Right atrium auricular region (tissue), 2 donors: ENCODE data around the gene CFHR2. TPM values are rescaled to one million over a fixed set of nuclear protein-coding genes. Genes with fewer than 3 reads are reported as not detected.

ENCODE experiments used
- DNase-seq: peaks from one replicate; pipeline ENCODE4 v3.0.0-alpha.2; 2019; ENCODE audit warnings: low spot score
- H3K27ac ChIP-seq, 2 donors: fragments of 200-600 bp; sonication (generic); 1 replicate in 1 of 2; 2 replicates in 1 of 2; pipeline ENCODE4 v1.5.1; 2016 to 2019
- H3K27me3 ChIP-seq, 2 donors: fragments of 200-600 bp; sonication (generic); one replicate each; pipeline versions ENCODE4 v1.5.1 to v1.6.0; 2017 to 2019
- H3K36me3 ChIP-seq: fragments of 200-600 bp; sonication (generic); one replicate; pipeline ENCODE4 v1.5.1; 2016
- H3K4me1 ChIP-seq, 2 donors: fragments of 200-600 bp; sonication (generic); one replicate each; pipeline versions ENCODE4 v1.5.1 to v1.6.0; 2017 to 2019
- H3K4me3 ChIP-seq, 2 donors: fragments of 200-600 bp; sonication (generic); 1 replicate in 1 of 2; 2 replicates in 1 of 2; pipeline ENCODE4 v1.5.1; 2017 to 2019; ENCODE audit warnings: mild to moderate bottlenecking in 1 of 2, moderate library complexity in 1 of 2
- H3K9me3 ChIP-seq, 2 donors: fragments of 200-600 bp; sonication (generic); one replicate each; pipeline ENCODE4 v1.5.1; 2019
- total RNA-seq, 2 donors: library from RNA; depleted of rRNA; stranded (reverse); fragments of >200 nt; gene quantifications; one replicate each; pipeline ENCODE4 v1.1.0, GENCODE V29; 2016
- TF ChIP-seq, protein P1 (sequence below), 2 donors: fragments of 200-600 bp; sonication (generic); IDR thresholded peaks; one replicate each; pipeline ENCODE4 v1.5.1; 2019; ENCODE audit warnings: antibody characterized with exemption in 2 of 2

The CFHR2 gene
- total RNA-seq, 2 donors from 2014 or later, result not detected

- Histone ChIP-seq H3K4me1 (no peaks in the 10 kb centered on the region), H3K27ac (no peak overlapping the region), H3K27me3 (no peaks in the 10 kb centered on the region), H3K9me3 (no peaks in the 10 kb centered on the region), H3K36me3 (no peaks in the 10 kb centered on the region), H3K4me3 (no peak overlapping the region)
- TF ChIP-seq, protein P1, sequence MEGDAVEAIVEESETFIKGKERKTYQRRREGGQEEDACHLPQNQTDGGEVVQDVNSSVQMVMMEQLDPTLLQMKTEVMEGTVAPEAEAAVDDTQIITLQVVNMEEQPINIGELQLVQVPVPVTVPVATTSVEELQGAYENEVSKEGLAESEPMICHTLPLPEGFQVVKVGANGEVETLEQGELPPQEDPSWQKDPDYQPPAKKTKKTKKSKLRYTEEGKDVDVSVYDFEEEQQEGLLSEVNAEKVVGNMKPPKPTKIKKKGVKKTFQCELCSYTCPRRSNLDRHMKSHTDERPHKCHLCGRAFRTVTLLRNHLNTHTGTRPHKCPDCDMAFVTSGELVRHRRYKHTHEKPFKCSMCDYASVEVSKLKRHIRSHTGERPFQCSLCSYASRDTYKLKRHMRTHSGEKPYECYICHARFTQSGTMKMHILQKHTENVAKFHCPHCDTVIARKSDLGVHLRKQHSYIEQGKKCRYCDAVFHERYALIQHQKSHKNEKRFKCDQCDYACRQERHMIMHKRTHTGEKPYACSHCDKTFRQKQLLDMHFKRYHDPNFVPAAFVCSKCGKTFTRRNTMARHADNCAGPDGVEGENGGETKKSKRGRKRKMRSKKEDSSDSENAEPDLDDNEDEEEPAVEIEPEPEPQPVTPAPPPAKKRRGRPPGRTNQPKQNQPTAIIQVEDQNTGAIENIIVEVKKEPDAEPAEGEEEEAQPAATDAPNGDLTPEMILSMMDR (IDR thresholded peaks at IDR 0.05), result no peak
- no peak for DNase-seq
These were observed 53.9 kb downstream of the CFHR2 start for GRCh38 chr1:196997423-196997822.

DNA sequence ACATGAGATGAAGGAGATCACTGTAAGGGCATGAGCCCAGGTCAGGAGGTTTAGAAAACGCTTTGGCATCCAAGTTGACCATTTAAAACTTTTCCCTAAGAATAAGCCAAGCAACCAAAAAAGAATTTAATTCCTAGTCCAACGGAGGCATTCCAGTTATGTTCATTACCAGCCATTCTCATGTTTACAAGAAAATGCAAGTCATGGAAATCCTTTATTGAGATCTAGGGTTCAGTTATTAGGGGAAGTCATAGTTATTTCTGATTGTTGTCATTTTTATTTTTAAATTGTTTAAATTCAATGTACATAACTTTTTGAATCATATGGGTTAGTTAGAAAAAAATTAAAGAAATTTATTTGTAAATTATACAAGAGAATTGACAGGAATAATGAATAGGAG lies 58.3 kb downstream of the CFHR2 start:
- Histone ChIP-seq H3K27me3 (no peaks in the 10 kb centered on the region), H3K36me3 (no peaks in the 10 kb centered on the region), H3K4me3 (no peak overlapping the region), H3K4me1 (no peaks in the 10 kb centered on the region), H3K27ac (no peak overlapping the region), H3K9me3 (no peaks in the 10 kb centered on the region)
- TF ChIP-seq, protein P1 (IDR thresholded peaks at IDR 0.05), result no peak
- no peak for DNase-seq

DNA sequence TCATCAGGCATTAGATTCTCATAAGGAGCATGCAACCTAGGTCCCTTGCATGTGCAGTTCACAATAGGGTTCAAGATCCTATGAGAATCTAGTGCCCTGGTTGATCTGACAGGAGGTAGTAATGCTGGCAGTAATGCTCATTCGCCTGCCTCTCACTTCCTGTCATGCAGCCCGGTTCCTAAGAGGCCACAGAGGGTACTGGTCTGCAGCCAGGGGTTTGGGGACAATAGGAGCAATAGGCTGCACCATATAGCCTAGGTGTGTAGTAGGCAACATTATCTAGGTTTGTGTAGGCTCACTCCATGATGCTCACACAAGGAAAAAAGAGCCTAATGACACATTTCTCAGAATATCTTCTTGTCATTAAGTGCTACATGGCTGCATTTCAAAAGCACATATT lies 59.6 kb downstream of the CFHR2 start:
- no peaks in the 10 kb centered on the region for H3K36me3 ChIP-seq
- no peaks in the 10 kb centered on the region for H3K9me3 ChIP-seq
- no peak overlapping the region for H3K4me3 ChIP-seq
- TF ChIP-seq, protein P1 (IDR thresholded peaks at IDR 0.05), result no peak
- no peak for DNase-seq
- H3K27me3 ChIP-seq, result no peaks in the 10 kb centered on the region
- H3K4me1 ChIP-seq, result no peaks in the 10 kb centered on the region
- H3K27ac ChIP-seq, result no peak overlapping the region

DNA sequence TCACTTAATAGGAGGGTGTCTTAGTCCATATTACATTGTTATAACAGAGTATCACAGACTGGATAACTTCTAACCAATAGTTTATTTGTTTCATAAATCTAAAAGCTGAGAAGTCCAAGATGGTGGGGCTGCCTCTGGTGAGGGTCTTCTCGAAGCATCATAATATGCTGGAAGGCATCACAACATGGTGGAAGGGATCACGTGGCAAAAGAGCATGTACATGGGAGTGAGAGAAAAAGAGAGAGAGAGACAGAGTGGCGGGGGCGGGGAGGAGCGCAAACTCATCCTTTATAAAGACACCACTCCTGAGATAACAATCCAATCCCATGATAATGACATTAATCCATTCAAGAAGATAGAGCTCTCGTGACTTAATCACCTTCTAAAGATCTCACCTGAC lies 65.3 kb downstream of the CFHR2 start:
- H3K36me3 ChIP-seq, result no peaks in the 10 kb centered on the region
- no peaks in the 10 kb centered on the region for H3K4me1 ChIP-seq
- H3K9me3 ChIP-seq, result peaks cover 0 to 14% of the 10 kb centered on the region in 2 donors
- no peaks in the 10 kb centered on the region for H3K27me3 ChIP-seq
- TF ChIP-seq, protein P1 (IDR thresholded peaks at IDR 0.05), result no peak
- H3K4me3 ChIP-seq, result no peak overlapping the region
- no peak for DNase-seq
- H3K27ac ChIP-seq, result no peak overlapping the region

Other genes starting within 250 kb of the CFHR2 start
- gene CFHR3, start 168.9 kb upstream of the CFHR2 start, total RNA-seq, result under 1 TPM in 1 of 2 donors, not detected in 1; 0.20 TPM
- not detected for gene CFHR1, start 124.0 kb upstream of the CFHR2 start, total RNA-seq
- gene CFHR4, start 55.7 kb upstream of the CFHR2 start, total RNA-seq, result not detected
- gene CFHR5, start 33.8 kb downstream of the CFHR2 start, total RNA-seq, result not detected
- not detected for gene F13B, start 123.5 kb downstream of the CFHR2 start, total RNA-seq
- gene ASPM, start 202.9 kb downstream of the CFHR2 start, total RNA-seq, result 1 to 10 TPM in 1 of 2 donors, under 1 TPM in 1; 0.20 to 2.4 TPM